Activated effector memory CD4-positive, alpha-beta T cell treated with anti-CD3 and anti-CD28 coated beads, Interleukin-2, amount 50 U/mL, for 16 hours (primary cell): ENCODE measurements around the gene TRIP12.
"Not testable (repeated sequence)": the region's sequence is repeated elsewhere in the genome, so short reads cannot be mapped to it uniquely, and the experiment has no call there.

Experiments
- DNase-seq: peaks from one replicate; pipeline ENCODE4 v3.0.0-alpha.2; 2020

Gene TRIP12

DNA sequence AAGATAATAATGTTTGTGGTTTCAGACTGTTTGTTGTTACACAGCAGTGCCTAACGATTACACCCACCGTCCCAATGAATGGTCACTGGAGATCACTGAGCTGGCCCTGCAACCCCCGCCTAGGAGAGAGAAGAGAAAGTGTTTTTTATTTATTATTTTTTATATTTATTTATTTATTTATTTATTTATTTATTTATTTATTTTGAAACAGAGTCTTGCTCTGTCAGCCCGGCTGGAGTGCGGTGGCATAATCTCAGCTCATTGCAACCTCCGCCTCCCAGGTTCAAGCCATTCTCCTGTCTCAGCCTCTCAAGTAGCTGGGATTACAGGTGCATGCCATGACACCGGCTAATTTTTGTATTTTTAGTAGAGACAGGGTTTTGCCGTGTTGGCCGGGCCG is 164.3 kb downstream of the TRIP12 start:
- not testable (repeated sequence) for DNase-seq

DNA sequence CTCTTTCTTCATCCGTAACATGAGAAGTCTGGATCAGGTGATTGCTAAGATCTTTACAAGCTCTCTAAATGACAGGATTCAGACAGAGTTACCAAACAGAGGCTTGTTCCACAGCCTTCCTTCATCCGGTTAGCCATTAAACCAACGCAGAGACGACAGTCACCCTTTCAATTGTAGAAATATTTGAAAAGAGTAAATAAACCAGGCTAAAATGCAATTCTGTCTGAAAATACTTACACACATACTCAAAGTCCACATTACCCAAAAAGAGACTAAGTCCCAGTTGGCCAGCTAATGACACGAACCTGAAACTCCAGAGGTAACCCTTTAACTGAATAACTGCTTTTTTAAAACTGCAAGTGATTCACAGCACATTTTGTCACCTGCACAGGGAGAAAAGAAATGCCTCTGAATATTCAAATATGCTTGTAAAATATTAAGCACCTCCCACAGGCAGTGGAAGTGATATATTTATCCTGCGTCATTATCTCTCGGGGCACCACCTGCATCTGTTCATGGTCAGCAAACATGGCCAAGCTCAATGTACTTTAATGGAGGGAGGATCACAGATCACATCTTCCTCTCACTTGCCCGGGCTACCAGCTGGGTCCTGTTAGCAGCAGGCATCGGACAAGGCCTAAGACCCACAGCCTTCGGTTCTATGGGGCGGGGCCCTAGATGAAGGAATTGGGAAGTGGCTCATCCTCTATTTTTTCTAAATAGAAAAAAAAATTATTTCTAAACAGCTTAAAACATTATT is 168.7 kb downstream of the TRIP12 start:
- DNase-seq = no peak

DNA sequence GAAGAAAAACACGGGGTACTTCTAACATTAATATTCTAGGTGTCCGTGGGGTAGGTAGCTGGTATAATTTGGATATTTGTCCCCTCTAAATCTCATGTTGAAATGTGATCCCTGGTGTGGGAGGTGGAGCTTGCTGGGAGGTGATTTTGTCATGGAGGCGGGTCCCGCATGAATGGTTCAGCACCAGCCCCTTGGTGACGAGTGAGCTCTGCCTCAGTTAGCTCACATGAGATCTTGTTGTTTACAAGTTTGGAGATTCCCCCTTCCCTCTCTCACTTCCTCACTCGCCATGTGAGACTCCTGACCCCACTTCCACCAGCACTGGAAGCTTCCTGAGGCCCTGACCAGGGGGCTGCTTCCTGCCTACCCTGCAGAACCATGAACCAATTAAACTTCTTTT is 172.0 kb downstream of the TRIP12 start:
- no peak for DNase-seq

DNA sequence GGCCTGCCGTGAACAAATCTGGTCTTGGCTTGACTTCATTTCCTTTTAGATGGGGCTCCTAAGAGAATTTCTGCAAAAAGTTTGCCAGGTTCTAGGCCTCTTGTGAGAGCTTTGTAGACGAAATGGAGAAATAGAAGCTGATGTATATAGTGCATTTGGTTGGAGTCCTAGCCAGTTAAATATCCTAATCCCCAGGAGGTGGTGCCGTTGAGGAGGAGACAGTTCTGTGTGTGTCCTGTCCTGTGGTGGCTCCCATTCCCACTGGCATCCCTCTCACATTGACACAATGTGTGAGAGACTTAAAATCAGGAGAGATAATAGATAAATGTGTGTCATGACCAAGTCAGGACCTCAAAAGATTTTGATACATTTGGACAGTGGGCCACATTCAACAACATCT is 172.9 kb downstream of the TRIP12 start:
- DNase-seq = no peak

DNA sequence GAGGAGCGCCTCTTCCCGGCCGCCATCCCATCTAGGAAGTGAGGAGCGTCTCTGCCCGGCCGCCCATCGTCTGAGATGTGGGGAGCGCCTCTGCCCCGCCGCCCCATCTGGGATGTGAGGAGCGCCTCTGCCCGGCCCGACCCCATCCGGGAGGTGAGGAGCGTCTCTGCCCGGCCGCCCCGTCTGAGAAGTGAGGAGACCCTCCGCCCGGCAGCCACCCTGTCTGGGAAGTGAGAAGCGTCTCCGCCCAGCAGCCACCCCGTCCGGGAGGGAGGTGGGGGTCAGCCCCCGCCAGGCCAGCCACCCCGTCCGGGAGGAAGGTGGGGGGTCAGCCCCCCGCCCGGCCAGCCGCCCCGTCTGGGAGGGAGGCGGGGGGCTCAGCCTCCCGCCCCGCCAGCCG is 179.1 kb downstream of the TRIP12 start:
- DNase-seq = not testable (repeated sequence)

DNA sequence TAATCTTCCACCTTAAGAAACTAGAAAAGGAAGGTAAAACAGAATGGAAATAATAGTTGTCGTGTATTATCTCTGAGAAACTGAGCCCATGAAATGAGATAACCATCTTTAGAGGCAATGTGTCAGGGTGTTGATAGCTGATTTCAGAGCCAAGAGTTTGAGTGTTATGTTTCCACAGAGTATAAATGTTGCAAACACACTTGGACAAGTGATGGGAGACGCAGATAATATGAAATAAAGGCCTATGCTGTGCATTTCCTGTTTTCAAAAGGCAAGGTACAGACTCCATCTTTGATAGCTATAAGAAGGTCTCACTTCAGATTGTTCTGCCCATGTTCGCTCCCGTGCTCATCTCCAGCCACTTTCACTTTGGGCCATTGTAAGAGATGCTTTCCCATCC is 181.5 kb downstream of the TRIP12 start:
- no peak for DNase-seq

DNA sequence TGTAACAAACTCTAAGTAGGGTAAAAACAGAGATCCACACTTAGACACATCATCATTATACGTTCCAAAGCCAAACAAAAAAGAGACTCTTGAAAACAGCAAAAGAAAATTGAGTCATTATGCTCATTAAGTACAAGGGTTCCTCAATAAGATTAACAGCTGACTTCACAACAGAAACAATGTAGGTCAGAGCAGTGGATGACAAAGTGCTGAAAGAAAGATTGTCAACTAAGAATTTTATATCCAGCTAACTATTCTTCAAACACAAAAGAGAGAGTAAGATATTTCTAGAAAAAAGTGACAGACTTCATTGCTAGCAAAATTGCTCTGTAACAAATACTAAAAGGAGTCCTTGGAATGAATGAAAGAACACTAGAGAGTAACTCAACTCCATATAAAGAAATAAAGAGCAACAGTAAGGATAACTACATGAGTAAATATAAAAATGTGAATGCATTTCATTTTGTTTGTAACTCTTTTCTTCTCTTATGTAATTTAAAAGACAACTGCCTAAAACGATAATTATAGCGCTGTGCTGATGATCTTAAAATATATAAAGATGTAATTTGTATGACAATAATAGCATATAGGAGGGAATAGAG is 183.7 kb downstream of the TRIP12 start:
- DNase-seq = no peak

DNA sequence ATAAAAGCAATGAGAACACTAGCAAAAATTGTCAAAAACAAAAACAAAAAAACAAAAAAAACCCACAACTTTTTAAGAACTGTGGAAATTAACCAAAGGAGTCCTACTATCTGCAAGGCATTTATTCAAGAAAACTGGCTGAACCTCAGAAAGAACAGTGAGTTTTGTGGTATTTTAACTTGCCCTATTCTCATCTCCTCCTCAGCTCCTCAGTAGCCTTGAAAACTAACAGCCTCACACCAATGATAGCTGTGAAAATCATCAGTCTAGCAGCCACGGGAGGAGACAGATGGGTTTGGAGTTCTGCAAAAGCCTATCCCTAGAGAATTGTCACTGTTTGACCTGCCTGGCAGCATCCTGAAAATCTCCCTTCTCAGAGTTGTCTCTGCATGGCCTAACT is 187.4 kb downstream of the TRIP12 start:
- no peak for DNase-seq

DNA sequence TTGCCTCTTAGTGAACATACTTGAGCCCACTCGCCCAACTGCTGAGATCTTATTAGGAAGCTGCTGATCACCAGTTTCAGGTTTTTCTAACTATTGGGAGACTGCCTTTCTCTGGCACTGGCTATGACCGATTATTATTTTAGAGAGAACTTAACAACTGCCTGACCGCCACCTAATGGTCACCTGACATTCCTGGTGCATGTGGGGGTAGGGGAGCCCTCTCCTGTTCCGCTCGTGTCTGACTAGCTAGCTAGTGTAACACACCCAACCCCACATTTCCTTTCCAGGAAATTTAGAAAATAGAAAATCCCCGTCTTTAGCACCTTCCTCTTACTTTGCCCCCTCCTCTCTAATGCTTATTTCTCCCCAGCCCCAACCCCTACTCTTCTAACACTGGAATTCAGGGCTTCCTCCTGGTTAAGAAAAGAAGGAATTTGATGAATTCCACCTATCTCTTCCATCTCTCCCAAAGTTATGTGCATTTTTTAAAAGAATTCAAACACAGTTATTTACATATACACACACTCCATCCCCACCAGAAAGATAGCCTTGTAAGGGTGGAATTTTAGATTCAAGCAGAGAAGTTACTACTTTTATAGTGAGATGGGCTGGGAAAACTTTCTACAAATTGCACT is 188.1 kb downstream of the TRIP12 start:
- DNase-seq = no peak

DNA sequence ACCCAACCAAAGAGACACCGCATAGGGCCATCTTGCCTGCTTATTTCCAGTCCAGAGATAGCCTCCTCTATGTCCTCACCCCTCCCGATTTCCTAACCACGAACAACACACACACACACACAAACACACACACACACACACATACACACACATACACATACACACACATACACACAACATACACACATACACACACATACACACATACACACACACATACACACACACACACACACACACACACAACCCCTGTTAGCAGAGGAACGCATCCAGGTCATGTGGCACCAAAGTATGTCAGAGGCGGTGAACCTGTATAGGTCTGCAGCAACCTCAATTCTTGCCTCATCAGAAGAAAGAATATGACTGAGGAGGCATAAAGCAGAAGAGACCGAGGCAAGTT is 188.9 kb downstream of the TRIP12 start:
- no peak for DNase-seq

DNA sequence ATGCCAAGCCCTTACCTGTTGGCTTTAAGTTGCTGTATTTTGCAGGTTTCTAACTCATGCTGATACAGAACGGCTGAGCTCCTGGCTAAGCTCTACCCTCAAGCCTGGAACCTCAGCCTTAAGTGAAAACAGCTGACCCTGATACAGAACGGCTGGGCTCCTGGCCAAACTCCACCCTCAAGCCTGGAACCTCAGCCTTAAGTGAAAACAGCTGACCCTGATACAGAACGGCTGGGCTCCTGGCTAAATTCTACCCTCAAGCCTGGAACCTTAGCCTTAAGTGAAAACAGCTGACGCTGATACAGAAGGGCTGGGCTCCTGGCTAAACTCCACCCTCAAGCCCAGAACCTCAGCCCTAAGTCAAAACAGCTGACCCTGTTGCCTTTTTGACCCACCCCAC is 189.9 kb downstream of the TRIP12 start:
- no peak for DNase-seq

DNA sequence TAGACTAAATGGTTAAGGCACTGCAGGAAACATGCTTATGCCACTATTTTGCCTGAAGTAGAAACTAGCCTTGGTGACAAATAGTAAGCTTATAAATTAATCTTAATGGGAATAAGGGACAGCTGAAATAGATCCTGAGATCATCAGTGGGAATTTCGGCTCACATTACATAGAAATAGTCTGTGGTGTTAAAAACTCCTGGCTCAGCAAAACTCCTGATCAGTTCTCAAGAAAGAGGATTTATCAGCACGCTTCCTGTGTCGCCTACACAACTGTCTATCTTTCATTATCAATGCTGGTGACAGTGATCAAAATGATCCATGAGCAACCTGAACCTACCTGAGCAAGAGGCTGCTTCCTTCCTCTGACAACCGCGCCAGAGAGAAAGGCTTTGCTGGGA is 190.4 kb downstream of the TRIP12 start:
- DNase-seq = no peak

DNA sequence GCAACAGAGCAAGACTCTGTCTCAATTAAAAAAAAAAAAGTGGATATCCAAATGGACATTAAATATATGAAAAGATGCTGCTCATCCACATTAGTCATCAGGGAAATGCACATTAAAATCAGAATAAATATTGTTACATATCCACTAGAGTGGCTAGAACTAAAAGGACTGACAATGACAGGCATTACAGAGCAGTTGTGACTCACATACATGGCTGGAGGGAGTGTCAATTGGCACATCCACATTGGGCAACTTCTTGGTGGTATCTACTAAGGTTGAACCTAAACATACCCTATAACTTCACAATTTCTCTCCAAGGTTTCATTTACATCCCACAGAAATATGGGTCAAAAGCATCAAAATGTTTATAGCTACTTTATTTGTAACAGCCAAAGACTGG is 193.4 kb downstream of the TRIP12 start:
- DNase-seq = no peak

DNA sequence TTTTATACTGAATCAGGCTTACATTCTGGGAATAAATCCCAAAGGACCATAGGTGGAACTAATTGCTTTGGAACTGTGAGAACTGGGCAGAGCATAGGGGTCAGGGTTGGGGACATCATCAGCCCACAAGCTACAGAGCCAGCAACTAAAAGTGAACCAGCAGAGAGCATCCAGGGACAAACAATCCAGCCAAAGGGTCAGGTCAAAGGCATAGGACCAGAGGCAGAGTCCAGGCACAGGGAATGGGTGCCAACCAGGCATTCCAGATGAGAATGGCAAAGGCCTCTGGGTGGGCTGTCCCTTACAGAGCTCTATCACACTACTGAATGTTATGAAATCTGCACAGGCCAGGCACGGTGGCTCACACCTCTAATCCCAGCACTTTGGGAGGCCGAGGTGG is 195.2 kb downstream of the TRIP12 start:
- no peak for DNase-seq

DNA sequence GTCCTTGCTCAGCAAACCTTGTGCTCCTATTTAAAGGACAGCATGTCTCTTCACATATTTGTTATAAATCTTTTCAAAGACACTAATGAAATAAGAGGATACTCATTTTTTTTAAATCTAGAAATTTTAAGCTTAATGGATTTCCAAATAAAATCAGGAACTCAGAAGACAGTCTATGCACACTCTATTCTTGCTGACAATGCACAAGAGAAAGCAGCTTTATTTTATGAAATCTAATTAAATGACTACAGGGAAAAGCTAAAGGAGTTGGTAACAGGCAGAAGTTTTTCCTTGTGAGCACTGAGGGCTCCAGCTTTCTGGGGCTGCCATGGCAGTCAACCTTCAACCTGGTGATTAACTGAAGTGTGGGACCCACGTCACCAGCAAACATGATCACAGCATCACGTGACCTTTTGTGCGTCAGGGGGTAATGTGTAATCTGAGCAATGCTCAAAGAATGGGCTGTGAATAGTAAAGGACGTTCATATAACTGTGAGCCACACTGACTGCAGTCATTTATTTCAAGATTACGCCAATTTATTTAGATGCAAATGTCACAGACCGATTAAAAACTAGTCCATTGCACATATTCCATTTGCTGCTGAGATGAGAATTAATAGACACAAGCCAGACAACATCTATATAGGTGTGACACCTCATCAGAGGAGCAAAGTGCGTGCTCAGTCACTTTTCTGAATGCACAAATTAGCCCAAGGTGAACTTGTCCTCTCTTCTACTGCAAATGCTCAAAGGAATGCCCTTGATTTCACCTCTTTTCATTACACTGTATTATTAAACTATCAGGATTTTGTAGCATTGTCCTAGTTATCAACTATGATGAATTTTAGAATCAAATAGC is 195.9 kb downstream of the TRIP12 start:
- no peak for DNase-seq

DNA sequence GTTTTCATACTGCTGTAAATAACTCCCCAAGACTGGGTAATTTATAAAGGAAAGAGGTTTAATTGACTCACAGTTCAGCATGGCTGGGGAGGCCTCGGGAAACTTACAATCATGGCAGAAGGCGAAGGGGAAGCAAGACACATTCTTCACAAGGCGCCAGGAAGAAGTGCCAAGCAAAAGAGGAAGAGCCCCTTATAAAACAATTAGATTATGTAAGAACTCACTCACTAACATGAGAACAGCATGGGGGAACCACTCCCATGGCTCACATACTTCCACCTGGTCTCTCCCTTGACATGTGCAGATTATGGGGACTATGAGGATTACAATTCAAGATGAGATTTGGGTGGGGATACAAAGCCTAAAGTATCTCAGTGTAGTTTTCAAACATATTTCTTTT is 198.6 kb downstream of the TRIP12 start:
- not testable (repeated sequence) for DNase-seq

DNA sequence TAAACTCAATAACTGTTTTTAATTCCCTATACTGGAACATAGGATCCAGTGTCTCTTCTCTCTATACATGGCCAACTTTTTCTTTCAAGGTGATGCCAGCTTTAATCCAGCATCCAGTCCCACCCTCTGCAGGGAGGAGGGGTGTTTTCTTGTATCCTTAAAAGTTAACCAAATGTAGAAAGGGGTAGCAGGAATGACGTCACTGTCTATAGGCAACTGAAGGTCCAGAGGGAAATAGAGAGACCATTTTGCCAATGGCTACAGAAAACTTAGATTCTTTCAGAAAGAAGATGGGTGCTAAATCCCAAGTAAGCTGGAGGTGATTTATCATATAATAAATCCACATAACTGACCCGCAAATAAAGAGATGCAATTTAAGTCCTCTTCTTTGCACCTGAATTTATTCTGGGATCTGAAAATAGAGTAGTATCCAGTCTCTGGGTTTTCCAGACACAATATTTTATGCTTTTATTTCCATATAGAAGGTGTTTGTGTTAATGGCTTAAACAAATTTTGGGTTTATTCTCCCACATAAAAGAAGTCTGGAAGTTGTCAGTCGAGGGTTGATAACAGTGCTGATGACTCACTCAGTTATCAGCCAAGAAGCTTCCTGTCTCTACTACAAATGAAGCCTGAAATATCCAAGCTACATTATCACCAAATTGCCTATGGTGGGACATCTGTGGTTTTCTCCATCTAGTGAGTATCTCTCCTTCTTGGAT is 201.7 kb downstream of the TRIP12 start:
- DNase-seq = no peak

DNA sequence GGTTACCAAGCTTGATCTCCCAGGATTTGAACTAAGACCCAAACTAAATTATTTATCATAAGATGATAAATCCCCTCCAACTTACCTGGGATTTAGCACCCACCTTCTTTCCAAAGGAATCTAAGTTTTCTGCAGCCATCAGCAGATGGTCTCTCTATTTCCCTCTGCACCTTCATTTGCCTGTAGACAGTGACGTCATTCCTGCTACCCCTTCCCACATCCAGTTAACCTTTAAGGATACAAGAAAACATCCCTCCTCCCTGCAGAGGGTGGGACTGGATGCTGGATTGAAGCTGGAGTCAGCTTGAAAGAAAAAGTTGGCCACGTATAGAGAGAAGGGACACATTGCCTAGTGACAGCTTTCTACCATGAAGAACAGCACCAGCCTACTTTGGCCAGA is 203.8 kb downstream of the TRIP12 start:
- DNase-seq = no peak

DNA sequence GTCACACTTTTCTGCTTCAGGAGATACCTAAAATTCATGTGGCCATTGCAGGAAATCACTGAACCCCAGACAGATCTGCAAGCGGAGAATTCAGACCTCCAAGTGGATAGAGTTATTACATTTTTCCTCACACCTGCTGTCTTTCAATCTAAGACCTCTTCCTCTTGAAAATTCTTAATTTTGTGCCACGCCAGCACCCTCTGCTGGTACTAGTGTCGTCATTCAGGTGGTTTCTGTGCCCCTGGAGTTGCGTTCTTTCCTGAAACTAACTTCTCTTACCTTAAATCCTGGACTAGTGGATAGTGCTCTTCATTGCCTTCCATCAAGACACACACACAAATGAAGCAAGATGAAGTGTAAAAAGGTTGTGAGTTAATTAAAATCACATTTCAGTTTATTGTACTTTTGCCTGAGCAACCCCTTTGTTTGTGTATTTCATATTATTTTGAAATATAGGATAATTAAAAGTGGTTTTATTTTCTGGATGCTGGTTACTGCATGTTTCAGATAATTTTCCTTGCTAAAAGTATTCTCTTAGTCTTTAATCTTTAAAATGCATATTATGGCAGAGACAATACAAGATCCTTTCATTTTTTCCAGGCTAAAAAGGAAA is 205.8 kb downstream of the TRIP12 start:
- DNase-seq = no peak

DNA sequence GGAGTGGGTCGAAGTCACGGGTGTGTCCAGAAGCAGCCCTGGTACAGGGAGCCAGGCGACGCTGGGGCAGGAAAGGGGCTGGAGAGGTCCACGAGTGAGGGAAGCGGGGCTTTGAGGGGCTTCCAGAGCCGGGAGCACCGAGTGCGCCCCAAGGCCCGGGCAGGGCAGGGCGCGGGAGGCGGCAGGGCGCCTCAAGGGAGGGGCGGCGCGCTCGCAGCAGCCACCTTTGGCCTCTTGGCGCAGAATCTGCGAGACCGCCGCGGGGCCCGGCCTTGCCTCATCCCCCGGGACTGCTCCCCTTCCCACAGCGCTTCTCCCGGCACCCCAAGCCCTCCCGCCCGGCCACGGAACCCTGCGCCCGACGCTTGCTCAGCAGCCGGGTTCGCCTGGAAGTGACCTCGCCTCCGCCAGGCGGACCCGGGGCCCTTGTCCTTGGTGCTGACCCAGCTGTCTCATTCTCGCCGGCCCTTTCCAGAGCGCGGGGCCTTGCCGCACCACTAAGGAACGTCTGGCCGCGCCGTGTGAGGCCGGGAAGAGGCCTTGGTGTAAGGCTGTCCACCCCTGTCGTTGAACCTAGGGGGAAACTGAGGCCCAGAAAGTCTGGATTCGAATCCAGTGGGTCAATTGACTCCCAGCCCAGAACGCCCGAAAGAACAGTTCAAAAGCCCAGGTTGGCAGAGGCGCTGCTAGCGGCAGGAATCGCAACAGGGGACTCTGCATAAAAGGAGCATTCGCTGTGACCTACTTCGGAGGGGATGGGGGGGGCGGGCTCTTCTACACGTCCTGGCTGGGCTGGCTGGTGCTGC is 206.9 kb downstream of the TRIP12 start:
- peak; percentile 71 for DNase-seq

DNA sequence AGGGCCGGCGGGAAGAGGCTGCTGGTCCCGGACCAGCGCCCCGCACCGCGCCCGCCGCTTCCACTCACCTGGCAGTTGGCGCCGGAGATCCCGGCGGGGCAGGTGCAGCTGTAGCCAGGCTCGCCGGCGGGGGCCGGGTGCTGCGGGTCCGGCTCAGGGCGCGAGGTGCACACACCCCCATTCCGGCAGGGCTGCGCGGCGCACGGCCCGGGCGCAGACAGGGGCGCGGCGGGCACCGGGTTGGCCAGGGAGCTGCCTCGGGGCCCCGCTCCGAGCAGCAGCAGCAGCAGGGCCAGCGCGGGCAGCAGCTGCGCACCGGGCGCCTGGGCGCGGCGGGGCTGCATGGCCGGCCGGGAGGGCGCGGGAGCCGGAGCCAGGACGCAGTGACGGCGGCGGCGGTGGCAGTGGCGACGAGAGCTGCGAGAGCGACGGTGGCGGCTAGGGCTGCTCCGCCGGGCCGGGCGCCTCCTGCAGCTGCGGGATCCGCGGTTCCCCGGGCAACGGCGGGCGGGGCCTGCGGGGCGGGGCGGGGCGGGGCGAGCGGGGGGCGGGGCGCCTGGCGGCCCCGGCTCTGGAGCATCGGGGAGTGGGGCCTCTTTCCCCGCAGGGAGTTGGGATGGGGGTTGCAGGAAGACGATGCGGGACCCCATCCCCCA is 207.6 kb downstream of the TRIP12 start, which contains the start of gene DNER:
TSS of gene DNER (minus strand) at position 476 of the 656 bp plus-strand sequence. CDS start at position 344, 132 bp downstream.
- DNase-seq = peak; percentile 81
